GM21390 (cell line): ENCODE results near the gene GDF11.

Experiments
- ATAC-seq: cut with Tn5 transposase; IDR thresholded peaks from one replicate; pipeline ENCODE4 v1.9.1; 2021; ENCODE audit not compliant: unreplicated experiment

Gene GDF11

DNA sequence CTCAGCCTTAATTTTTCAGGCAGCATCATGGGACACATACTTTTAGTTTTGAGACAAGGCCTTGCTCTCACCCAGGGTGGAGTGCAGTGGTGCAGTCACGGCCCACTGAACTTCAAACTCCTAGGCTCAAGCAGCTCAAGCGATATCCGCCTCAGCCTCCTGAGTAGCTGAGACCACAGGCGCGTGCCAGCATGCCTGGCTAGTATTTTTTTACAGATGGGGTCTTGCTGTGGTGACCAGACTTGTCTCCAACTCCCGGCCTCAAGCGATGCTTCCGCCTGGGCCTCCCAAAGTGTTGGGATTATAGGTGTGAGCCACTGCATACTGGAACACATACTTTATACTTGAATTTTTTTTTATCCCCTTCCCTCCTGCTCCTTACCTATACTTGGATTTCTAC is 20.0 kb upstream of the GDF11 start:
- ATAC-seq = no peak

DNA sequence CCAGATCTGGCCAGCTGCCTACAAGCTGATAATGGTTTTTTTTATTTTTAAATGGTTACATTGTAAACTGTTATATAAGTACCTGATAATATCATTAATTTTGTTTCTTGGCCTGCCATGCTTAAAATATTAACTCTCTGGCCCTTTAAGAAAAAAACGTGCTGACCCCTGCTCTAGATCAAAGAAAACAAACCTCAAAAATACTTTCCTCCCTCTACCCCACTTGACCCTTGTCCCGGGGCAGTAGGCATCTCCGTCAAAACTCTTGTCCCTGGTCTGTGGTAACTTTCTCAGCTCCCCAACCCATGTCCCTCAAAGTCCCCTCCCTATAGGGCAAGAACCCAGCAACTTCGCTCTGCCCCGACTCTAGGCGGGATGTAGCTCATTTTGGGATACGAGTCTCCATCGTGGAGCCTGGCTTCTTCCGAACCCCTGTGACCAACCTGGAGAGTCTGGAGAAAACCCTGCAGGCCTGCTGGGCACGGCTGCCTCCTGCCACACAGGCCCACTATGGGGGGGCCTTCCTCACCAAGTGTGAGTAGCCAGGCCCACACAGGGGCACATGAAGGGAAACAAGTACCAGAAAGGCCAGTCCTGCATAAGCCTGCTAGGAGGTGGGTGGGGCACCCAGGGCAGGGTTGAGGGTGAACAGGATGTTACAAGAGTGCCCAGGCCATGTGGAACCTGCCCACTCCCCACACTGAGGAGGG is 19.3 kb upstream of the GDF11 start:
- ATAC-seq = no peak

DNA sequence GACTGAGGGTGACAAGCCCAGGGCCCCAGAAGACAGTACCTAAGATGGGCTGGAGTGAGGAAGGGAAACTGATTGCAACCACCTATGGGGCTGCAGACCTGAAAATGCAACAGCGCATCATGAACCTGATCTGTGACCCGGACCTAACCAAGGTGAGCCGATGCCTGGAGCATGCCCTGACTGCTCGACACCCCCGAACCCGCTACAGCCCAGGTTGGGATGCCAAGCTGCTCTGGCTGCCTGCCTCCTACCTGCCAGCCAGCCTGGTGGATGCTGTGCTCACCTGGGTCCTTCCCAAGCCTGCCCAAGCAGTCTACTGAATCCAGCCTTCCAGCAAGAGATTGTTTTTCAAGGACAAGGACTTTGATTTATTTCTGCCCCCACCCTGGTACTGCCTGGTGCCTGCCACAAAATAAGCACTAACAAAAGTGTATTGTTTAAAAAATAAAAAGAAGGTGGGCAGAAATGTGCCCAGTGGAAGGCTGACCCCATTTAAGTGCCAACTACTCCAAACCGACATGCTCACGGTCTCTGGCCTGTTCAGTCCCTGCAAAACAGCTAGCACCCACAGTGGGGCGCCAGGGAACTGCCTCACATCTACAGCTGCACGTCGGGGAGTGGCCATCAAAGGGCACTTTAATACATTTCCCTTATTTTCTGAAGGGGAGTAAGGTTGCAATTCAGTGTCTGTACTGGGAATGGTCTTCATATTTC is 18.5 kb upstream of the GDF11 start:
- no peak for ATAC-seq

DNA sequence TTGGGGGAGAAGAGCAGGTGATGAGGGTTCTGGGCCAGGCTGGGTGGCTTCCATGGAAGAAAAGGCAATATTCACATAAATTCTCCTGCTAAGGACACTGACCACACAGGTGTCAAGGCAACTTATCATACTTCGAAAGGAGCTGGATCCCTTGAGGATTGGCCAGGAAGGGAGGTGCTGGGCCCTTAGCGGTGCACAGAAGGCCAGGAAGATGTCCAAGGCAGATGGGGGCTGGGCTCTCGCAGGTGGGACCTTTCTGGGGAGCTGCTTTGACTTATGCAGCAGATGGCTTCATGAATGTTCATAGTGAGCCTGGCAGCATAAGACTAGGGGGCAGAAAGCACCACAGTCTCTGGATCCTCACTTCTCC is 18.0 kb upstream of the GDF11 start:
- ATAC-seq = no peak

DNA sequence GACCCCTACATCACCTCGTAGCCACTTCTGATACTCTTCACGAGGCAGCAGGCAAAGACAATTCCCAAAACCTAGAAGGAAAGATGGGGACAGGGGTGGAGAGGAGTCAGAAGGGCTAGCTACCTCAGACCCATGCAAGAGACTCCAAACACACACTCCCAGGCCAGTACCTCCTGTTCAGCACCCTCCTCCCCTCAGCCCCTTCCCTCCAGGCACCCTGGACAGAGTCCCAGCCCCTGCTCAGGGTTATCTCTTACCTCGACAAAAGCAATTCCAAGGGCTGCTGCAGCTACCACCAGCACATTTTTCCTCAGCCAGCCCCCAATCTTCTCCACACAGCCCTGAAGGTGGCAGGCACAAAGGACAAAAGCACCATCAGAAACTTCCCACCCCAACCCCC is 17.4 kb upstream of the GDF11 start:
- no peak for ATAC-seq

DNA sequence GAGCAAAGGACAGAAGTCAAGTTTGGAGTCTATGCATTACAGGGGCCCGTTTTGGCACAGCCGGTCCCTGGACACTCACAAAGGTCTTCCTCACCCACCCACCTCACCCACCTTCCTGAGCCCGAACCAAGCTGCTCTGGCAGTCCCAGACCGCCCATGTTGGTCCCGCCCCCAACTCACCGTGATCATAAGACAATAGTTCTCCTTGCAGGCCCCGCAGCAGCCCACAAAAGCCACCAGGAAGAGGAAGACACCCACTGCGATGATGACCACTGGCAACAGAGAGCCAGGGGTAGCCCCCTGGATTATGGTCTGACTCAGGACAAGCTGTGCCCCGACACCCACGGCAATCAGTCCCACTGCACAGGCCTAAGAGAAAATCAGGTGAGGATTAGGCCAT is 16.0 kb upstream of the GDF11 start:
- no peak for ATAC-seq

DNA sequence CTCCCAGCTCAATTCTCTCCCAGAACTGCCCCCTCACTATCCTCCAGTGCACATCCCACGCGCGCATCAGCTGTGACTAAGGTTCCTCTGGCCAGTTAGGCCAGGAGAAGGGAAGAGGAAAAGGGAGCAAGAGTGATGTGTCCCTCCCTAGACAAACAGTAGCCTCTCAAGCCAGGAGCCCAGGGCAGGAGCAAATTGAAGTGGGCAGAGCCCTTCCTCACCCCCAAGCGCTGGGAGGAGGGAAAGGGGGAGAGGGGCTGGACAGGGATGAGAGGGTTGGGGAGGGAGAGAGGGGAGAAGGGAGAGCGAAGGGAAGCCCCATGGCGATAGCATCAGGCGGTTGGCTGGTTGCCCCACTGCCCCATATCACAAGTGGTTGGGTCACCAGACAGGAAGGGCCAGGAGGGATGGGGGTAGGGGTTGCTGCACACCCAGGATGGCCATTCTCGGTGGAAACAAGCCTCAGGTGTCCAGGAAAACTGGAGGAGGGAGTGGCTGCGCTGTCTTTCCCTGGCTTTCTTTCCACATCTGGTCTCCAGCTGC is 15.2 kb upstream of the GDF11 start:
- no peak for ATAC-seq

DNA sequence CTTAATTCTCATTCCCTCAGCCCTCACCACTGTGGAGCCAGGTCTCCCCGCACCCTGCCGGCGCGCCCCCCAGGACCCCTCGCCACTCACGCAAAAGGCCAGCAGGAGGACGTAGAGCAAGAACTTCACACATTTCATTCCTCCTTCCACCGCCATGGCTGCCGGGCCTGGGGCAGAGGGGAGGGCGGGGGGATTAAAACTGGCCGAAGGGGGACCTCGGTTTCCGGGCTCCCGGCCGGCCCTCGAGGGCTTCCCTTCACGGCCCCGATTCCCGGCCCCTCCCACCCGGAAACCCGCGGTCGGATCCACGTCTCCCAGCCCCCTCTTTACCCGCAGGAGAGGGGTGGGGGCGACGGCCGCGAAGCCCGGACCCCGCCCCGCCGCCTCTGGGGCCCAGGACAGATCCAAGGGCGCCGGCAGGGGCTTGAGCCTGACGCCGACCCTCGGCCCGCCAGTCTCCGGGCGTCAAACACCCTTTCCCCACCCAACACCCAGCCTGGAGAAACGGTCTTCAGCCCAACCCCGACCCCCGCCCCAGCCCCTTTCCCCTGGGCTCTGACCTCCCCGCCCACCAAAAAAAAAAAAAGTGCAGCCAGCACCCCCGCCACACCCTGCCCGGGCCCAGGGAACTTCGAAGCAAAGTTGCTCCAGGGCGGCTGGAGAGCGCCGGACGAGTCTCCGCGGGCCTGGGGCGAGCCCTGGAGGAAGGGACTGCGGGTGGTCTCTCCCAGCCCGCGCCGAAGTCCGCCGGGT is 14.6 kb upstream of the GDF11 start:
- ATAC-seq = peak; percentile 17

DNA sequence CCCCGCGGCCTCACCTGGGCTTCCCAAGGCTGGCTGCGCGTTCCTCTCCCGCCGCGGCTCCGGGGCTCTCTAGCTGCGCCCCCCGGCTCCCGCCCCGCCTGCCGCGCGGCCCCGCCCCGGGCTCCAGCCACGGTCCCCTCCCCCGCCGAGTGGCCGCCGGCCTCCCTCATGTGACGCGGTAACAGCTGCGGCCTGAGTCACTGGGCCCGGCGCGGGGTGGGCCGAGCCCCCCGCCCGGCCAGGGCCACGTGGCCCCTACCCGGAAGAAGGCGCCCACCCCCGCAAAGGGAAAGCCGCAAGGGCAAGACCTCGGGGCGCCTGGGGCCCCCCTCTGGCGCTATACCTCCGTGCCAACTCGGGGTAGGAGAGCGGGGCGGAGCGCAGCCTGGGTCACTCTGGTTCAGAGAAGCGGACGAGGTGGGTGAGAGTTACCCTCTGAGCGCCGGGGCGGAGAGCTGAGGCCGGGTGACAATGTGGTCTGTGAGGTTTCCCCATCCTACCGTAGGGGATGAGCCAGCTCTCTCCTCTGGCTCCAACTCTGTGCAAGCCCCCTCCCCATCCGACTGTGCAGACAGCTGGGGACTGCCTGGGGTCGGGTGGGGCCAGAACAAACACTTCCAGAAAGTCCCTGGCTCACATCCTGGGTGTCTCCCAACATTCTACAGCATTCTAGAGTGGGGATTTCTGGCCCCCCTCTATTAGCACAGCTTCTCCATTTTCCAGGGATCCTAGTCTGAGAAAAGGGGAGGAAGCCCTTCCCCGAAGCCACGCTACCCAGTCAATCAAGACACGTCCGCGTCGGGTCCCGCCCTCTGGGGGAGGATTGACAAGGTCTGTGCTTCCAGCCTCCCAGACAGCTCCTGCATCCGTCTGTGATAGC is 13.7 kb upstream of the GDF11 start, which contains the start of gene CD63:
CD63 (minus strand) TSS at position 71 of the 880 bp plus-strand sequence. CDS start 668 bp downstream, outside the sequence.
- peak; percentile 65 for ATAC-seq

DNA sequence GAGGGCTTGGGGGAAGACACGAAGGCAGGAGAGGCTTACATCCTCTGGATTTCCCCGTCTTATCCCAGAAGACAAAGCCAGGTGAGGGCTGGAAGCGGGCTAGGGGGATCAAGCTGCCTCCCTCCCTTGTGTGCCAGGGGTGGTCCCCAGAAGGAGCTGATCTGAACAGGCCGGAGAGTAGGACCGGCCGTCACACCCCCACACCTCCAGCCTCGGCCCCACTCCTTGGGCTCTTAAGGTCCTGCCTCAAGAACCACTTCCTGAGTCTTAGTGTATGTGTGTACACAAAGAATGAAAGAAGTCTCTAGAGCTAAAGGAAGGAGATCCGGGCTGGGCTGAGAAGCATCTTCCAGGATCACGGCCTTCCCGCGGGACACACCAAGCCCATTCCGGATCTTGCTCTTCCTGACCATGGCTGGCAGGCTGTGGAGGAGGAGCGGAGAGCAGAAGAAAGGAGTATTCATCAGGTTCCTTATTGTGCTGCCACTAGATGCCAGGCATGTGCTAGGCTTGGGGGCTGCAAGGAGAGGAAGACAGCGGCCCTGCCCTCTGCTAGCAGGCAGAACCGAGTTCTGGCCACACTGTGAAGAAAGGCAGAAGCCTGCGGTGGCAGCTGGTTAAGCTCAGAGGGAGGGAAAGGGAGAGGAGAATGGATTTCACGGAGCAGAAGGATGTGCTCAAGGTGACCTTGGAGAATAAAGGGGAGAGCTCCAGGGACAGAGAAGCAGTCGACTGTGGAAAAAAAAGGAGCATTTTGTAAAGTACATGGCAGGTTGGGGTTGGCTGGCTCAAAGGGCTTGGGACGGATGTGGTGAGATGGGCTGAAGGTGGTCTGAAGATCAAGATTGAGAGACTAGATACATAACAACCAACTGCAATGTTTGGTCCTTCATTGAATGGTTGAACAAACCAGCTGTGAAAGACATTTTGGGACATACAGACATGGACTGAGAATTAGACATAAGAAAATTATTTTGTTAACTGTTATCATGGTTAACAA is 12.8 kb upstream of the GDF11 start:
- peak; percentile 42 for ATAC-seq

DNA sequence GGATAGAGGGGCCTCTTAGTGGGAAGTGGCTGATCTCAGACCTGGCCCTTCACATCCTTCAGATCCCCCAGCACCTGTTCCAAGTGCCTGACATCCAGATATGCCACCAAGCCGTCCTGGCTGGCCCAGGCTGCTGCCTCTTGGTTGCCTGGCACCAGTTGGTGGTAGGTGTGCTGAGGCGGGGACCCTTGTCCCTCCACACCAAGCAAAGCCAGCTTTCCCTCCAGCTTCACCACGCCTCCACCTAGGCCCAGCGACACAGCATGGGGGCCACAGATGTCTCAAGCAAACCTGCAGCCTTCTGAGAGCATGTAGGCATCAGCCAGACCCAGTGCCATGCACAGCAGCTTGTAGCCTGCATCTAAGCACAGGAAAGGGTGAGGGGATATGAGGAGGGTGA is 10.6 kb upstream of the GDF11 start:
- no peak for ATAC-seq

DNA sequence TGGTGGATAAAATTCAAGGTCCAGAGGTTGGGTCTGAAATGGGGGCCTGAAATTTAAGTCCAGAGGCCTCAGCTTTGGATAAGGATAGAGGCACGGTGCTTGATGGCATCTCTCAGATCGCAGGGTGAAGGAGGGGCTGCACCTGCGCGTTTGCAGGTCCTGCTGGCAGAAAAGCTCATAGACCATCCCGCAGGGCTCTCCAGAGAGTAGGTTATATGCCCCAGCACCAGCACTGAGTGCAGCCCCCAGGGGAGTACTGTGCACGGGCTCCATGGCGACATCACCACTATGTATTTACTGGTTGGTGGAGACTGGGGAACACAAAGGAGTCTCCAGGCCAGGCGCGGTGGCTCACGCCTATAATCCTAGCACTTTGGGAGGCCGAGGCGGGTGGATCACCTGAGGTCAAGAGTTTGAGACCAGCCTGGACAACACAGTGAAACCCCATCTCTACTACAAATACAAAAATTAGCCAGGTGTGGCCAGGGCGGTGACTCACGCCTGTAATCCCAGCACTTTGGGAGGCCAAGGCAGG is 9.8 kb upstream of the GDF11 start:
- no peak for ATAC-seq

DNA sequence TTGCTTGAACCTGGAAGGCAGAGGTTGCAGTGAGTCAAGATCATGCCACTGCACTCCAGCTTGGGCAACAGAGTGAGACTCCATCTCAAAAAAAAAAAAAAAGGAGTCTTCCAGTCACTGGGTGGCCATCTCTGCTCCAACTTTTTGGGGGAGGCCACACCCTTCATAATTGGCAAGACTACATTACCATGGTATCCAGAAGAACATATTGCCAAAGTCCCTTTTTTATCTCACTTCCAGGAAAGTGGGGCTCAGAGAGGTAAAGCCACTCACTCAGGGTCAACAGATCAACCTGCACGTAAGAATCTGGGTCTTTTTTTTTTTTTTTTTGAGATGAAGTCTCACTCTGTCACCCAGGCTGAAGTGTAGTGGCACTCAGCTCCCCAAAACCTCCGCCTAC is 9.1 kb upstream of the GDF11 start:
- no peak for ATAC-seq

DNA sequence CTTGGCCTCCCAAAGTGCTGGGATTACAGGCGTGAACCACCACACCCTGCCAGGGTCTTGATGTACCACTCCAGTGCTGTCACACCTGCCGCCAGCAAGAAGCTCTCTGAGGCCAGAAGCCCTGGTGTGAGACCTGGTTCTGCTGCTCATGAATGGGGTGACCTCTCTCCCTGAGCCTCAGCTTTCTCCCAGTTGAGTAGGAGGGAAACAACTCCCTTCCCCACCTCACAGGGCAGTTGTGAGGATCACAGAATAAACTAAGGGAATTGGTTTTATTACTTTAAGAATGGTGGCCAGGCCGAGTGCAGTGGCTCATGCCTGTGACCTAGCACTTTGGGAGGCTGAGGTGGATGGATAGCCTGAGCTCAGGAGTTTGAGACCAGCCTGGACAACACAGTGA is 8.3 kb upstream of the GDF11 start:
- ATAC-seq = no peak

DNA sequence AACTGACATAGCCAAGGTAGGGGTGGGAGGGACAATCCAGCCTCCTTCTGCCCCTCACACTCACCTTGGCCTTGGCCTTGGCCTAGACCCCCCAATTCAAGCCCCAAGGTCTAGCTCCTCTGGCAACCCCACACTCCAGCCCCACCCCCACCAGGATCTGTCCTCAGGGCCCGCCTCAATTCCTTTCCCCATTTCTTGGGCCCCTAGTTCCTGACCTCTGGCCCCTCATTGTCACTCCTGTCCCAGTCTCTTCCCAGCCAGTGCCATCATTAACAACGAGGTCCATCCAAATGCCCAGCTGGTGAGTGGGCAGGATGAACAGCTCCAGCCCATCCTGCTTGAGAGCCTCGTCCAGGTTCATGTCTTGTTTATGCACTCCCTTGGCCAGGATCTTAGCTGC is 6.8 kb upstream of the GDF11 start:
- ATAC-seq = no peak

DNA sequence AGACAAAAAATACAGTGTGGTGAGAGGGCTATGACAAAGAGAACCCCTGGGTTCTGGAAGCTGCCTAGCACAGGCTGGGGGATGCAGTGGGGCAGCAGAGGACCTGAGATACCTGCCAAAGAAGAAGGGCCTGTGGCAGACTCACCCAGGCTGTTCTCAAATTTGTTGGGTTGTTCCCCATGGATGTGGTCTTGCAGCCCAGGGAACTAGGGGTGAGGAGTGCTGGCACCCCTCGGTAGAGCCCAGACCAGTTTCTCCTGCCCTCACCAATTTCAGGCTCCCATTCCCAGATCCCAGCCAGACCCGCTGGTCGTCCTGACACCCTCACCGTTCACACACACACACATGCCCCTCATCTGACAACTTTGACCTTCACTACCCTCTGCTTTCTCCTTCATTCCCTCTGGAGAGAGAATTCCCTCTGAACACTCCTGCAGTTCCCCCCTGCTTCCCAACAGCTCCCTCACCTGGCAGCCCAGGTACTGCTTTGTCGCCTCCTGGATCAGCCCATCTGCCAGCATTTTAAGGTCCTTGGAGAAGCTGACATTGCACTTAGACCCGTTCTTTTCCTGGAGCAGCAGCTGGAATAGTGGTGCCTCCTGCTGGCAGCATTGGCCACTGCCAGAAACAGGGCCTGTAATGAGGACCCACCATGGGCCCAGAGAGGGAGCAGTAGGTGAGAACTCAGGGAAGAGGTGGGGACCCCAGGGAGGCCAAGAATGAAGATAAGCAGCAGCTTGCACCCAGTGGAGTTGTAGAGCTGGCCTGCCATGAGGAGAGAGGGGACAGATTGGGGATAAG is 5.9 kb upstream of the GDF11 start:
- no peak for ATAC-seq

DNA sequence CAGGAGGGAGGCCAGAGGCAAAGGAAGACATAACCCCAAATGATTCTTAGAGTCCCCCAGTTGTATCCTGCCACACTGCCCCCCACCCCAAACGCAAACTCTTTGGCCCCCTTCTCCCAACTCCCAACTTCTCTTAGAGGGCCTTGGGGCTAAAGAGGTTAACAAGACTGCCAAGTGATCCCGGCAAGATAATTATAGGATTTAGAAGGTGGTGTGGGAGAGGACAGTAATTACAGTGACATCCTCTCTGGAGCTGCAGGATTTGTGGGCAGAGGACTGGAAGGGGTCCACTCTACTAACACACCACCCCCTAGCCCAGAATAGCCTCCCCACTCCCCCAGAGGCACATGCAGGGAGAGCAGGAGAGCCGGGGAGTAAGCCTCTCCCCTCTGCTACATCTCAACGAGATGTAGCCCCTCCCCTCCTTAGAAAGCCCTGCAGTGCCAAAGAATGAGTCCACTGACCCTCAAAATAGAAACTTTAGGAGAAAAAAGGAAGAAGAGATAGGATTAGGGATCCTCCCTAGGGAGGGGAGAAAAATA is 5.3 kb upstream of the GDF11 start:
- ATAC-seq = peak; percentile 8
